Skeletal muscle satellite cell (primary cell): ENCODE results near the gene HSPBP1. TPM values are rescaled to one million over a fixed set of nuclear protein-coding genes. Genes with fewer than 3 reads are reported as not detected.

Experiments
- H3K27me3 ChIP-seq: 2 replicates; pipeline ENCODE4 v1.7.0; 2013; ENCODE audit warnings: low read length; ENCODE audit not compliant: control insufficient read depth, insufficient read depth
- H3K36me3 ChIP-seq: 2 replicates; pipeline ENCODE4 v1.7.0; 2013; ENCODE audit warnings: mild to moderate bottlenecking, control low read depth, low read length; ENCODE audit not compliant: insufficient read depth
- H3K4me1 ChIP-seq: 2 replicates; pipeline ENCODE4 v1.7.0; 2013; ENCODE audit warnings: low read length; ENCODE audit not compliant: control insufficient read depth, insufficient read depth
- H3K4me2 ChIP-seq: 2 replicates; pipeline ENCODE4 v1.7.0; 2013; ENCODE audit warnings: mild to moderate bottlenecking, low read length
- H3K4me3 ChIP-seq: 2 replicates; pipeline ENCODE4 v1.7.0; 2013; ENCODE audit warnings: low read length
- H3K9ac ChIP-seq: 2 replicates; pipeline ENCODE4 v1.7.0; 2013; ENCODE audit warnings: mild to moderate bottlenecking, low read depth, low read length, moderate library complexity
- H3K9me3 ChIP-seq: replicated peaks from 2 replicates; pipeline ENCODE4 v1.7.0; 2013; ENCODE audit warnings: mild to moderate bottlenecking, control low read depth, low read length
- small RNA-seq: library from RNA; depleted of rRNA; stranded (forward); fragments of <200 nt; gene quantifications from one replicate; pipeline ENCODE3, GENCODE V24; 2012

HSPBP1 gene

GRCh38 chr19:55213547-55213946 is 66.4 kb downstream of the HSPBP1 start:
- no peaks in the 10 kb centered on the region for H3K9me3 ChIP-seq
- H3K4me3 ChIP-seq = no peak overlapping the region
- no peak overlapping the region for H3K4me2 ChIP-seq
- peaks cover 25% of the 10 kb centered on the region for H3K4me1 ChIP-seq
- no peaks in the 10 kb centered on the region for H3K27me3 ChIP-seq
- H3K9ac ChIP-seq = no peak overlapping the region
- H3K36me3 ChIP-seq = no peaks in the 10 kb centered on the region

DNA sequence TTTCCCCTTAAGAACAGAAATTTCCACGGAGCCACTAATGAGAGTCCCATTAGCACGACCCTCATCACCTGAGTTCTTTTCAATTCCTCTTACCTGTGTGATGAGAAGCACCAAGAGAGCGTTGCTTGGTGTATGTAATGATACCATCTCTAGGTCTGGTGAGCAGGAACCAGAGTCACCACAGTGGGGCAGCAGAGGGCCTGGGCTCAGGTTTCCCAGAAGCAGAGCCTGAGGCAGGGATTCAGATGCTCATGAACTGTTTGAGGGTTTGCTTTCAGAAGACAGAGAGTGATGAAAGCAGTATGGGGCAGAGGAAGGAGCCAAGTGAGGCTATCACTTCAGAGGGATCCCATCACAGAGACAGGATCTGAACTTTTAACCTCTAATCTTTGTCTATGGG is 67.5 kb downstream of the HSPBP1 start:
- Histone ChIP-seq H3K9me3 (no peaks in the 10 kb centered on the region), H3K9ac (no peak overlapping the region), H3K4me2 (no peak overlapping the region), H3K4me3 (no peak overlapping the region), H3K4me1 (peaks cover 25% of the 10 kb centered on the region), H3K27me3 (no peaks in the 10 kb centered on the region), H3K36me3 (no peaks in the 10 kb centered on the region)

Small RNAs within 50 kb of the gene (small RNA-seq; reads per million reads assigned to genes)
- gene MIR6802 = not detected
- not detected for gene MIR6803
- not detected for gene MIR6804
